GM19438 (cell line): ENCODE measurements around the gene PNPLA8.
"Not testable (repeated sequence)": the region's sequence is repeated elsewhere in the genome, so short reads cannot be mapped to it uniquely, and the experiment has no call there.

Experiments
- ATAC-seq: cut with Tn5 transposase; IDR thresholded peaks from one replicate; pipeline ENCODE4 v1.9.1; 2021; ENCODE audit warnings: low read depth; ENCODE audit not compliant: unreplicated experiment

The PNPLA8 gene

DNA sequence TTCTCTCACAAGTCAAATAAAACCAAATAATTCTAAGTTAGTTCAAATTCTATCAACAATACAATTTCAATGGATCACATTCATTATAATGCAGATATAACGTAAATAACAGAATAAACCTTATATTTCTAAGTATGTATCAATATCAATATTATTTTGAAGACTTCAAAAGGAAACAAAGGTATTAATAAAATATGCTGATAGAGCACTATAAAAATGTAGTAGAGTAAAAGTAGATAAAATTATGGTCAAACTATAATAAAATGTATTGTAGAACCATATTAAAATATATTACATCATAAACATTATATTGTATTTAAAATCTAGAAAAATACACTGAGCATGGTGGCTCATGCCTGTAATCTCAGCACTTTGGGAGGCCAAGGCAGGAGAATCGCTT lies 46.2 kb downstream of the PNPLA8 start:
- no peak for ATAC-seq

- ATAC-seq: no peak
Observed at GRCh38 chr7:108479118-108479517, 46.8 kb downstream of the PNPLA8 start.

- ATAC-seq: no peak
Observed at GRCh38 chr7:108468246-108468645, 57.7 kb downstream of the PNPLA8 start.

DNA sequence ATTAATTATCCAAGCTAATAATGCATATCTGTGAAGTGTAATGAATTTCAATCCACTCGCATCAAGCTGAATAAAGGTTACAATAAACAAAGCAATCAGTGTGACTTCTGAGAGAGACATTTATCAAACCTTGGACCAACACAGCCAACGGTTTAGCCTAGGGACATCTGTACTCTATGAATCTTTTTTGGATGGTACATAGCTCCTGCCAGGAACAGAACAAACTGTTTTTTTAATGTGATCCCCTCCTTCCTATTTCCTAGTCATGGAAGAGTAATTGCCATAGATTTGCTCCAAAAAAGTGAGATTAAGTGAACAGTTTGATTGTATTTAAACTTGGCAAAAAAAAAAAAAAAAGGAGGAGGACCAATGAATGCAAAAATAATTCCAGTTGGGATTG lies 58.5 kb downstream of the PNPLA8 start:
- ATAC-seq: no peak

- not testable (repeated sequence) for ATAC-seq
Observed at GRCh38 chr7:108466322-108466721, 59.6 kb downstream of the PNPLA8 start.

DNA sequence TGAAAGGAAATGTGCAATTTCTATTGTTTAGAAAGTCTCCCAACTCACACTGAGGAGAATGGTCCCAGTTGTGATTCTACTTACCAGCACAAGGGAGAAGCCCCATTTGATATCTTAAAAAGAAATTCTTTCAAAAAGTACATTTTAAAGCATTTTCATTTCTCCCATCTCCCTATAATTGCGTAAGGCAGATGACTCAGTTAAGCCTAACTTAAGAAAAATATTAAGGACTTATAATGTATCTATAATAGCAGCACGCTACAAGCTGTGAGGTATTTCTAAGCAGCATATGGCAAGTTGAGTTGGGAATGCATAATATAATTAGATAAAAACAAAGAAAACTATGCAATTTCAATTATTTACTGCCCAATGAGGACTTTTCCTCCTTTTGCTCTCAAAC lies 61.2 kb downstream of the PNPLA8 start:
- no peak for ATAC-seq

- no peak for ATAC-seq
Observed at GRCh38 chr7:108463613-108464012, 62.3 kb downstream of the PNPLA8 start.

GRCh38 chr7:108461840-108462239 lies 64.1 kb downstream of the PNPLA8 start:
- no peak for ATAC-seq

GRCh38 chr7:108460964-108461363 lies 65.0 kb downstream of the PNPLA8 start:
- ATAC-seq: no peak

DNA sequence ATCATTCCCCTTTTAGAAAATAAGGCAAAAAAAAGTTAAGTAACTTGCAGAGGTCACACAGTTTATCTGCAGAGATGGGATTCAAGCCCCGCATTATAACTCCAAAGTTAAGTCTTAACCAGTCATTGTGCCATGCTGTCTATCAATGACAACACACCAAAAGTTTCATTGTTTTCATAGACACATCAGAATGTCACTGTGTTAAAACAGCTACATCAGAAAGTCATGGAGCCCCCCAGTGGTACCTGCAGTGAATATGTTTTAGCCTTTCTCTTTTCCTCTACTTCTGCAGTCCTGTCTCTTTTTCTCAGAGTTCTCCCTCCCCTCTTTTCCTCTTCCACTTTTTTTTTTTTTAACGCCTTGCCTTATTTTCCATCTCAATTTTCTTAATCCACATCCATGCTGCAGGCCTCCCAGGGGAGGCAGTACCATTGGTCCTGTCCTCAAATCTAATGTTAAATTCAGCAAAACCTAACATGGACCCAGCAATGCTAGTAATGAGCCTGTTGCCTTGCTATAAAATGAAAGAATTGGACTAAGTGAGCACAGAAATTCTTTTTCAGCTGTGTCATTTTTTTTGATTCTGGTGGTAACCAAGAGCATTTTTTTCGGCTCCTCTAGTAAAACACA lies 65.9 kb downstream of the PNPLA8 start:
- ATAC-seq: no peak

DNA sequence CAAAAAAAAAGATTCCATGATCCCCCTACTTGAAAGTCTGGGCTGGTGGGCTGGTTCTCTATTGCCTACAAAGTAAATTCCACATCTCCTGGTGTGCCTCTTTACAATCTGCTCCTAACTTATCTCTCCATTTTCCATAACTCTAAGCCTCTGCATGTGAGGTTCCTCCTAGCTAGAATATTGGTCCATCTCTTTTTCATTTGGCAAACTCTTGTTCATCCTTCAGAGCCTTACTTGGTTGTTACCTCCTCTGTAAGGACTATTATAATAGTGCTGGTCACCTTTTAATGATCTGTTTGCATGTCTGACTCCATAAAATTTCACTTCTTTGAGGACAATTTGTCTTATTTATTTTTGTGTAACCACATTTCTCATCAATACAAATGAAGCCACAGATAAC lies 68.1 kb downstream of the PNPLA8 start:
- no peak for ATAC-seq

DNA sequence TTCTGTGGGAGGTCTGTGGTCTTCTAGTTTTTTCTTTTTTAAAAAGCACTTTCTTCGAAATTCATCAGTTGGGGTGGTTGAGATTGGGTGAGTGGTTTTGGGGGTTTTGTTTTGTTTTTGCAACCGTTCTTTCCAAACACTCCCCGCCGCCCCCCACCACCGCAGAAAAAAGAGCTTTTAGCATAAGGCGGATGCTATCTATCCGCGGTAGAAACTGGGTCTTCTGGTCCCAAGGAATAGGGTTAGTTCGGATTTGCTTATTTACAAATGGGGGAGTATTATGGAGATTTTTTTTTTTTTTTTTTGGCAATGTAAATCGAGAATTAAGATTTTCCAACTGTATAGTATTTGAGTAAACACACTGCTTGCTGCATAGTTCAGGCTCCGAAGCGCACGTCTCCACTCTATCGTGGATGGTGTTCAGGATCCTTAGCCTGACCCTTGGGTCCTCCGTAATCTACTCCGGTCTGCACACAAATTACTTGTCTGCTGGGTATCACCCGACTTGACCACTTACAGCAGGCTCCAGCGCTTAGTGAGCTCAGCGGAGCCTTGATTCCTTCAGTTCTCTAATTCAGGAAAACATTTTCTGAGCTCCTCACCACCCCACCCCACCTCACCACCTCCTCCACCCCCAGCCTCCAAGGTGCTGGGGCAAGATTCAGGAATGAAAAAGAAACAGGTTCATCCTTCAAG lies 68.9 kb downstream of the PNPLA8 start:
- no peak for ATAC-seq

- ATAC-seq: no peak
Observed at GRCh38 chr7:108455998-108456677, 69.8 kb downstream of the PNPLA8 start, which contains the start of gene NRCAM. Gene NRCAM (minus strand): TSS chr7:108456436. CDS start chr7:108240064, 216,372 bp downstream.

GRCh38 chr7:108455551-108455997 lies 70.4 kb downstream of the PNPLA8 start:
- no peak for ATAC-seq

- ATAC-seq: no peak
Observed at GRCh38 chr7:108454674-108455550, 71.0 kb downstream of the PNPLA8 start.

DNA sequence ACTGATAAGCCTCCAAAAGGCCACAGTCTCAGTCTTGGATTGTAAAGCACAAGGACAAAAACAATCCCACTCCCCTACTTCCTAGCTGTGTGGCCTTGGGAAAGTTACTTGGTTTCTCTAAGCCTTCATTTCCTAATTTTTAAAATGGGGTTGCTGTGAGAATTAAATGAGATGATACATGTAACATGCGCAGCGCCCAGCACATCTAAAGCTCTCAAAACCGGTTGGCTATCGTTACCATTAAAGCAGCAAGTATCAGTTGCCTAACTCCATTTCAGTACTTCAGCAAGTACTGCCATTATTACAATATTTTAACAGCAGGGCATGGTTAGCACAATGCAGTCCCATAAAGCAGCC lies 71.6 kb downstream of the PNPLA8 start:
- no peak for ATAC-seq

GRCh38 chr7:108453320-108453719 lies 72.6 kb downstream of the PNPLA8 start:
- no peak for ATAC-seq

DNA sequence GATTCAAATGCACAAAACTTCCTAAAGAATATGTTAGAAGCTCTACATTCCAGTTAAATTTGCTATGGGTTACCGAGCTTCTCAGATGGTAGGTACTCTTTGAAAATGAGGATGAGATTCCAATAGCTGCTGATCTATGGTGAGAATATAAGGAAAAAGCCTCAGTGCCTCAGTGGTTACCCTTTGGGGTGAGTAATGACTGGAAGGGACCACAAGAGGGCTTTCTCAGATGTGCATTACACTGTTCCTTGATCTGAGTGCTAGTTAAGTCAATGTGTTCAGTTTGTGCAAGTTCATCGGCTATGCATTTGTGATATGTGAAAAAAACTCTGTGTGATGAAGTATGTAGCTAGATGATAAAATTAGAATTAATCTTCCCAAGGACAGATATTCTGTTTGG lies 73.2 kb downstream of the PNPLA8 start:
- no peak for ATAC-seq

GRCh38 chr7:108451296-108451848 lies 74.6 kb downstream of the PNPLA8 start:
- no peak for ATAC-seq

- ATAC-seq: no peak
Observed at GRCh38 chr7:108450160-108450559, 75.8 kb downstream of the PNPLA8 start.
